ENCODE results near the gene NUP210. TPM values are rescaled to one million over a fixed set of nuclear protein-coding genes. Genes with fewer than 3 reads are reported as not detected.

NUP210 gene
- total RNA-seq, 2 experiments from 2014 or later, result 148 TPM

GRCh38 chr3:13415236-13415986 is 4.7 kb downstream of the NUP210 start:
- intact Hi-C loops (cut with micrococcal nuclease), result loop anchor here (2.0 kb wide), 2 partner anchors 13 to 63 kb away; no protein-coding TSS in a partner anchor
- Mint-ChIP-seq H3K27me3 (ENCODE audit: low read depth) (no peaks in the 10 kb centered on the region), H3K9me3 (no peaks in the 10 kb centered on the region), H3K4me3 (peak overlapping the region; percentile 63), H3K36me3 (ENCODE audit: low read depth) (peaks cover 51% of the 10 kb centered on the region), H3K4me1 (ENCODE audit: low read depth) (peaks cover 59% of the 10 kb centered on the region), H3K27ac (peak overlapping the region; percentile 93)
- DNase-seq, result peak; percentile 21
- CTCF ChIA-PET, result interaction anchor here (0.6 to 6.8 kb wide), 6 partner anchors 10 to 460 kb away, joined by 3 to 72 read pairs (median 5); no protein-coding TSS in a partner anchor

- intact Hi-C loops (cut with micrococcal nuclease), result loop anchor here (1.0 to 2.0 kb wide), 4 partner anchors 15 to 68 kb away; no protein-coding TSS in a partner anchor
- peak overlapping the region; percentile 93 for H3K27ac Mint-ChIP-seq
- CTCF ChIA-PET, result interaction anchor here (1.0 to 6.8 kb wide), 3 partner anchors 24 to 68 kb away, joined by 3 to 72 read pairs (median 8); no protein-coding TSS in a partner anchor
- H3K36me3 Mint-ChIP-seq (ENCODE audit: low read depth), result peaks cover 52% of the 10 kb centered on the region
- DNase-seq, result peak; percentile 78
- peaks cover 61% of the 10 kb centered on the region for H3K4me1 Mint-ChIP-seq (ENCODE audit: low read depth)
- H3K9me3 Mint-ChIP-seq, result no peaks in the 10 kb centered on the region
- peak overlapping the region; percentile 63 for H3K4me3 Mint-ChIP-seq
- H3K27me3 Mint-ChIP-seq (ENCODE audit: low read depth), result no peaks in the 10 kb centered on the region
These were observed 5.9 kb downstream of the NUP210 start for GRCh38 chr3:13414040-13414729.

- Mint-ChIP-seq H3K9me3 (peaks cover 3% of the 10 kb centered on the region), H3K27ac (no peak overlapping the region), H3K36me3 (ENCODE audit: low read depth) (peaks cover 43% of the 10 kb centered on the region), H3K27me3 (ENCODE audit: low read depth) (no peaks in the 10 kb centered on the region), H3K4me3 (no peak overlapping the region), H3K4me1 (ENCODE audit: low read depth) (peaks cover 56% of the 10 kb centered on the region)
- CTCF ChIA-PET, result no interaction called here
- DNase-seq, result no peak
- intact Hi-C loops (cut with micrococcal nuclease), result no loop called here
These were observed 8.8 kb downstream of the NUP210 start for GRCh38 chr3:13411186-13411860.

DNA sequence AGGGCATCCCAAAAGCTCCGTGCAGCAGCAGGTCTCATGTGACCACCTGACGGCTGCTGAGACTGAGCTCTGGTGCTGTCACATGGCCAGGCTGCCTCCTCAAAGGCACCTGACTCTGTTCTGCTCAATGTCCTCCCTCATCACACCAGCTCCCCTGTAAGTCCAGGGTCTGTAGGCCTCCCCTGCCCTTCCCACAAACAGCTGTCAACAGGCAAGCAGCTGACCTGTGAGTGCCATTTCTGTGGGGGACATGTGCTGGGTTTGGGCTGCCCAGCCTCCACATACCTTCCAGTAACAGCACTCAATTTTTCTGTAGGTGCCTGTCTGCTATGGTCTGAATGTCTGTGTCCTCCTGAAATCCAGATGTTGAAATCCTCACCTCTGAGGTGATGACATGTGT is 11.2 kb downstream of the NUP210 start:
- Mint-ChIP-seq H3K4me3 (no peak overlapping the region), H3K27me3 (ENCODE audit: low read depth) (no peaks in the 10 kb centered on the region), H3K9me3 (peaks cover 3% of the 10 kb centered on the region), H3K27ac (no peak overlapping the region), H3K4me1 (ENCODE audit: low read depth) (peaks cover 40% of the 10 kb centered on the region), H3K36me3 (ENCODE audit: low read depth) (peaks cover 37% of the 10 kb centered on the region)
- intact Hi-C loops (cut with micrococcal nuclease), result no loop called here
- no peak for DNase-seq
- CTCF ChIA-PET, result interaction anchor here (1.2 to 1.7 kb wide), 2 partner anchors 9 to 44 kb away, joined by 3 to 11 read pairs; no protein-coding TSS in a partner anchor

DNA sequence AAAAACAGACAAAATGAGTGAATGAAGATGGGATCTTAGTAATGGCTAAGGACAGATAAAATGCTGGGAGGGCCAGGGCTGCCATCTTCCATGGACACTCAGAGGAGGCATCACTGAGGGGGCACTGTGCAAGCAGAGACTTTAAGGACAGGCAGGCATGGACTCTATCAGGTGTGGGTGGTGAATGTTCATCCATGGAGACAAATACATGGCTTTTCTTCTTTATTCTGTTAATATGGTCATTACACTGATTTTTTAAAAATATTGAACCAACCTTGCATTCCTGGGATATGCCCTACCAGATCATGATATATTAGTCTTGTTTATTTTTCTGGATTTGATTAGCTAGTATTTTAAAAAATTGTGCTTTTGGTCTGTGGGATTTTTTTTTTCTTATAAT is 12.2 kb downstream of the NUP210 start:
- Mint-ChIP-seq H3K36me3 (ENCODE audit: low read depth) (peaks cover 33% of the 10 kb centered on the region), H3K4me3 (no peak overlapping the region)

DNA sequence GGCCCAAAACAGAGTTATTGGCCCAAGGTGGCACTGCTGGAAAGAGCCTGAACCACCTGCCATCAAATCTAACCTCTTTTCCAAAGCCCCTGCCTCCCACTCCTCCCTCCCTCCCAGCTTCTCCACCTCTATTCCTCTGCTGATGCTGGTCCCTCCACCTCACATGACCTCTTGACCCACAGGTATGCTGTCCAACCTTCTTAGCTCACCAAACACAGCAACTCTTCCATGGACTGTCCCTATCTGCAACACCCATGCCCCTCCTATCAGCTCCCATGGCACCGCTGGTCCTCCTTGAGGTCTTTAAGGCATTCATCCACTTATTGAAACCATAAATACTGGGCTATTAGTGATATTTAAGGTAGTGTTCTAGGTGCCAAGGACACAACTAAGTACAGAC is 12.6 kb downstream of the NUP210 start:
- no peak for DNase-seq
- H3K36me3 Mint-ChIP-seq (ENCODE audit: low read depth), result peaks cover 32% of the 10 kb centered on the region
- H3K27ac Mint-ChIP-seq, result peak overlapping the region; percentile 6
- CTCF ChIA-PET, result interaction anchor here (0.6 to 3.6 kb wide), 3 partner anchors 9 to 1039 kb away, joined by 3 to 28 read pairs (median 6); no protein-coding TSS in a partner anchor
- no peak overlapping the region for H3K4me3 Mint-ChIP-seq
- intact Hi-C loops (cut with micrococcal nuclease), result no loop called here
- peaks cover 35% of the 10 kb centered on the region for H3K4me1 Mint-ChIP-seq (ENCODE audit: low read depth)
- H3K9me3 Mint-ChIP-seq, result peaks cover 3% of the 10 kb centered on the region
- no peaks in the 10 kb centered on the region for H3K27me3 Mint-ChIP-seq (ENCODE audit: low read depth)

More for the DNA sequence above, 12.2 kb downstream of the NUP210 start:
- peaks cover 35% of the 10 kb centered on the region for H3K4me1 Mint-ChIP-seq (ENCODE audit: low read depth)
- intact Hi-C loops (cut with micrococcal nuclease), result no loop called here
- H3K27ac Mint-ChIP-seq, result peak overlapping the region; percentile 6
- H3K9me3 Mint-ChIP-seq, result peaks cover 3% of the 10 kb centered on the region
- CTCF ChIA-PET, result interaction anchor here (0.6 to 3.6 kb wide), 2 partner anchors 45 to 1039 kb away, joined by 3 to 28 read pairs; no protein-coding TSS in a partner anchor
- DNase-seq, result no peak
- H3K27me3 Mint-ChIP-seq (ENCODE audit: low read depth), result no peaks in the 10 kb centered on the region

- H3K27ac Mint-ChIP-seq, result no peak overlapping the region
These were observed 13.9 kb downstream of the NUP210 start for GRCh38 chr3:13406190-13406589.

DNA sequence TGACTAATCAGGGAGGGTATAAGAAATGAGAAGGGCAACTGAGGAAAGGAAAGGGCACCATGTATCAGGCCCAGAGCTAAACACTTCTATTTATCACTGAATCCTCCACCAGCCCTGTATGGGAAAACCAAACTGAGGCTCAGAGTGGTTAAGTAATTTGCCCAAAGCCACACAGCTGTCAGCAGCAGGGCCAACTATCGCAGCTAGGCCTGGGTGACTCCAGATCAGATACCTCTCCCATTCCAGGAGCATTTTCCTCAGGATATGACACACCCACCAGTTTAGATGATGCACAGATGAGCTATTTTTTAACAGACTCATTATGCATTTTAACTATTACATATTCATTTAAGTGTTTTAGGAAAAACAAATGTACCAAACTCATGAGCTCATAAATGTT is 14.5 kb downstream of the NUP210 start:
- Mint-ChIP-seq H3K36me3 (ENCODE audit: low read depth) (peaks cover 28% of the 10 kb centered on the region), H3K27ac (no peak overlapping the region), H3K9me3 (peaks cover 3% of the 10 kb centered on the region), H3K27me3 (ENCODE audit: low read depth) (no peaks in the 10 kb centered on the region), H3K4me3 (no peak overlapping the region), H3K4me1 (ENCODE audit: low read depth) (peaks cover 34% of the 10 kb centered on the region)
- CTCF ChIA-PET, result interaction anchor here (0.6 to 3.6 kb wide), 7 partner anchors 11 to 515 kb away, joined by 3 to 28 read pairs (median 5); no protein-coding TSS in a partner anchor
- intact Hi-C loops (cut with micrococcal nuclease), result no loop called here
- DNase-seq, result no peak

More at GRCh38 chr3:13406190-13406589, 13.9 kb downstream of the NUP210 start:
- intact Hi-C loops (cut with micrococcal nuclease), result no loop called here
- H3K4me1 Mint-ChIP-seq (ENCODE audit: low read depth), result peaks cover 34% of the 10 kb centered on the region
- H3K4me3 Mint-ChIP-seq, result no peak overlapping the region
- DNase-seq, result no peak
- no peaks in the 10 kb centered on the region for H3K27me3 Mint-ChIP-seq (ENCODE audit: low read depth)
- H3K36me3 Mint-ChIP-seq (ENCODE audit: low read depth), result peaks cover 29% of the 10 kb centered on the region
- peaks cover 3% of the 10 kb centered on the region for H3K9me3 Mint-ChIP-seq
- CTCF ChIA-PET, result interaction anchor here (0.6 to 3.6 kb wide), 5 partner anchors 11 to 515 kb away, joined by 3 to 28 read pairs (median 6); no protein-coding TSS in a partner anchor

GRCh38 chr3:13404626-13405452 is 15.3 kb downstream of the NUP210 start:
- no peak overlapping the region for H3K27ac Mint-ChIP-seq
- CTCF ChIA-PET, result interaction anchor here (0.6 to 3.6 kb wide), 5 partner anchors 11 to 85 kb away, joined by 4 to 28 read pairs (median 5); no protein-coding TSS in a partner anchor
- peaks cover 35% of the 10 kb centered on the region for H3K4me1 Mint-ChIP-seq (ENCODE audit: low read depth)
- H3K27me3 Mint-ChIP-seq (ENCODE audit: low read depth), result no peaks in the 10 kb centered on the region
- DNase-seq, result no peak
- H3K36me3 Mint-ChIP-seq (ENCODE audit: low read depth), result peaks cover 30% of the 10 kb centered on the region
- no peak overlapping the region for H3K4me3 Mint-ChIP-seq
- H3K9me3 Mint-ChIP-seq, result peaks cover 3% of the 10 kb centered on the region
- intact Hi-C loops (cut with micrococcal nuclease), result no loop called here

DNA sequence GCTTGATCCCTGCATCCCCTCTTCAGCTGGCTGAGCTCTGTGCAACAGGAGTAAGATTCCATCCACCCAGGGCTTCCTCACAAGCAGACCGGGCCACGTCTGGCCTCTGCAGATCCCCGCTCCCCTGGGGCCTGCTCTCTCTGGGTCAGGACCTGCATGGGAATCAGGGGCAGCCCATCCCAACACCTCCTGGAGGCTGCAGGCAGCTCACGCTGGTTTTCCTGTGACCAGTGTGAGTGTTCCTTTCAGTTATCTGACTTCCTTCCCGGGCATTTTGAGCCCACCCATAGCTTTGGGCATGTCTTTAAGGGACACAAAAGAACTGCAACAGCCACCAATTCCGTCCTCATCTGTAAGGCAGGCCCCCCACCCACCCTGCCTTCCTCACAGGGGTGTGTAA is 16.3 kb downstream of the NUP210 start:
- Mint-ChIP-seq H3K36me3 (ENCODE audit: low read depth) (peaks cover 25% of the 10 kb centered on the region), H3K4me3 (no peak overlapping the region), H3K4me1 (ENCODE audit: low read depth) (peaks cover 32% of the 10 kb centered on the region), H3K27ac (no peak overlapping the region), H3K27me3 (ENCODE audit: low read depth) (no peaks in the 10 kb centered on the region), H3K9me3 (peaks cover 3% of the 10 kb centered on the region)
- intact Hi-C loops (cut with micrococcal nuclease), result no loop called here
- CTCF ChIA-PET, result no interaction called here
- no peak for DNase-seq

GRCh38 chr3:13403213-13403819 is 16.8 kb downstream of the NUP210 start:
- no peak overlapping the region for H3K27ac Mint-ChIP-seq
- H3K4me3 Mint-ChIP-seq, result no peak overlapping the region
- intact Hi-C loops (cut with micrococcal nuclease), result no loop called here
- CTCF ChIA-PET, result interaction anchor here (0.5 to 1.2 kb wide), 4 partner anchors 9 to 103 kb away, joined by 3 to 5 read pairs (median 3); no protein-coding TSS in a partner anchor
- no peaks in the 10 kb centered on the region for H3K27me3 Mint-ChIP-seq (ENCODE audit: low read depth)
- H3K36me3 Mint-ChIP-seq (ENCODE audit: low read depth), result peaks cover 21% of the 10 kb centered on the region
- no peak for DNase-seq
- peaks cover 30% of the 10 kb centered on the region for H3K4me1 Mint-ChIP-seq (ENCODE audit: low read depth)
- H3K9me3 Mint-ChIP-seq, result peaks cover 1% of the 10 kb centered on the region
